ENCODE data around the gene HORMAD2. TPM values are rescaled to one million over a fixed set of nuclear protein-coding genes. Genes with fewer than 3 reads are reported as not detected.

HORMAD2 gene
- total and polyA plus RNA-seq, 9 of the 15 experiments (the other 6 are each of a cell fraction or from before 2014, with no cell fraction given), result not detected

DNA sequence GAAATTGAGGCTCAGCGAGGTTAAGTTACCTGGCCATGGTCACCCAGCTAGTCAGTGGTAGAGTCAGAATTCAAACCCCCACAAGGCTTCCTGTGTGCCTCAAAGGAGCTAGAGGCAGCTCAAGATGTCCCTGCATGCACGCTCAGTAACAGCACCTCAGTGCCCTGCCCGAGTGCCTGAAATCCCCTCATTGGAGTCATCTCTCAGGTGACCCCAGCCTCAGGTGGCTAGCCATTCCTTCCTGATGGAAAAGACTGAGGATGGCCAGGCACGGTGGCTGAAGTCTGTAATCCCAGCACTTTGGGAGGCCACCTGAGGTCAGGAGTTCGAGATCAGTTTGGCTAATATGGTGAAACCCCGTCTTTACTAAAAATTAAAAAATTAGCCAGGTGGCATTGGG lies 129.4 kb downstream of the HORMAD2 start (continued):
- TF ChIP-seq CHAMP1 (IDR thresholded peaks at IDR 0.05) (no peak), ZNF764 (CRISPR knock-in tag; IDR thresholded peaks at IDR 0.05; ENCODE audit: low read depth) (no peak), XRCC3 (IDR thresholded peaks at IDR 0.05) (no peak), TAF7 (tag; IDR thresholded peaks at IDR 0.05) (no peak), BRF2 (IDR thresholded peaks at IDR 0.05; ENCODE audit: borderline replicate concordance, insufficient read depth, insufficient read length) (no peak), JUND (IDR thresholded peaks at IDR 0.05; ENCODE audit: borderline replicate concordance, low read depth, low read length) (no peak), JUND (tag; IDR thresholded peaks at IDR 0.05; ENCODE audit: borderline replicate concordance, low read depth, low read length) (no peak), MEIS2 (IDR thresholded peaks at IDR 0.05; ENCODE audit: partially characterized antibody) (no peak)
- TF ChIP-seq, protein P1, sequence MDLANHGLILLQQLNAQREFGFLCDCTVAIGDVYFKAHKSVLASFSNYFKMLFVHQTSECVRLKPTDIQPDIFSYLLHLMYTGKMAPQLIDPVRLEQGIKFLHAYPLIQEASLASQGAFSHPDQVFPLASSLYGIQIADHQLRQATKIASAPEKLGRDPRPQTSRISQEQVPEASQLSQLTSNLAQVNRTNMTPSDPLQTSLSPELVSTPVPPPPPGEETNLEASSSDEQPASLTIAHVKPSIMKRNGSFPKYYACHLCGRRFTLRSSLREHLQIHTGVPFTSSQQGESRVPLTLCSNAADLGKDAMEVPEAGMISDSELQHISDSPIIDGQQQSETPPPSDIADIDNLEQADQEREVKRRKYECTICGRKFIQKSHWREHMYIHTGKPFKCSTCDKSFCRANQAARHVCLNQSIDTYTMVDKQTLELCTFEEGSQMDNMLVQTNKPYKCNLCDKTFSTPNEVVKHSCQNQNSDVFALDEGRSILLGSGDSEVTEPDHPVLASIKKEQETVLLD (IDR thresholded peaks at IDR 0.05), result no peak
- TF ChIP-seq, protein P2, sequence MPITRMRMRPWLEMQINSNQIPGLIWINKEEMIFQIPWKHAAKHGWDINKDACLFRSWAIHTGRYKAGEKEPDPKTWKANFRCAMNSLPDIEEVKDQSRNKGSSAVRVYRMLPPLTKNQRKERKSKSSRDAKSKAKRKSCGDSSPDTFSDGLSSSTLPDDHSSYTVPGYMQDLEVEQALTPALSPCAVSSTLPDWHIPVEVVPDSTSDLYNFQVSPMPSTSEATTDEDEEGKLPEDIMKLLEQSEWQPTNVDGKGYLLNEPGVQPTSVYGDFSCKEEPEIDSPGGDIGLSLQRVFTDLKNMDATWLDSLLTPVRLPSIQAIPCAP (CRISPR knock-in tag; IDR thresholded peaks at IDR 0.05; ENCODE audit: borderline replicate concordance), result no peak
